Measurements from ENCODE around the gene LKAAEAR1. TPM values are rescaled to one million over a fixed set of nuclear protein-coding genes. Genes with fewer than 3 reads are reported as not detected.

The LKAAEAR1 gene
- total RNA-seq, 2 experiments from 2014 or later, result not detected

- ChIA-PET CTCF (ENCODE audit: unreplicated experiment) (no interaction called here), POLR2A (no interaction called here)
- H3K9me3 ChIP-seq (ENCODE audit: low read length), result no peaks in the 10 kb centered on the region
- H3K79me2 ChIP-seq (ENCODE audit: insufficient read depth, low read depth, low read length), result no peaks in the 10 kb centered on the region
- H3K4me3 ChIP-seq (ENCODE audit: low read depth, low read length, poor library complexity, severe bottlenecking), result no peak overlapping the region
- TF ChIP-seq CTCF (conservative IDR thresholded peaks at IDR 0.05; ENCODE audit: low read length), result no peak
- no peak for TF ChIP-seq EZH2phosphoT487 (IDR thresholded peaks at IDR 0.05; ENCODE audit: borderline replicate concordance, low read depth, low read length)
- DNase-seq (ENCODE audit: low spot score), result no peak
- no TSS peak for BruUV-seq (replicated peaks)
- H2AFZ ChIP-seq (ENCODE audit: low read length), result no peak overlapping the region
- no peaks in the 10 kb centered on the region for H3K9me2 ChIP-seq (ENCODE audit: insufficient read depth, low read length)
- H3K27ac ChIP-seq (ENCODE audit: low read depth, low read length, poor library complexity, severe bottlenecking), result no peak overlapping the region
- peaks cover 31% of the 10 kb centered on the region for H3K4me1 ChIP-seq (ENCODE audit: insufficient read depth, low read length, poor library complexity, severe bottlenecking)
- intact Hi-C loops (cut with micrococcal nuclease; ENCODE audit: unreplicated experiment), result no loop called here
- no peaks in the 10 kb centered on the region for H4K20me1 ChIP-seq (ENCODE audit: insufficient read depth, low read length)
- H3K36me3 ChIP-seq (ENCODE audit: insufficient read depth, low read length), result peaks cover 36% of the 10 kb centered on the region
- H3K4me2 ChIP-seq (ENCODE audit: low read length), result no peak overlapping the region
Measured at GRCh38 chr20:64035066-64035932, 48.9 kb downstream of the LKAAEAR1 start.

- no peak overlapping the region for H3K27ac ChIP-seq (ENCODE audit: low read depth, low read length, poor library complexity, severe bottlenecking)
- POLR2A ChIA-PET, result no interaction called here
- no peaks in the 10 kb centered on the region for H4K20me1 ChIP-seq (ENCODE audit: insufficient read depth, low read length)
Measured at GRCh38 chr20:64033981-64034493, 50.2 kb downstream of the LKAAEAR1 start.

More at GRCh38 chr20:64033981-64034493, 50.2 kb downstream of the LKAAEAR1 start:
- no peaks in the 10 kb centered on the region for H3K79me2 ChIP-seq (ENCODE audit: insufficient read depth, low read depth, low read length)
- H2AFZ ChIP-seq (ENCODE audit: low read length), result no peak overlapping the region
- no TSS peak for BruUV-seq (replicated peaks)
- H3K4me2 ChIP-seq (ENCODE audit: low read length), result no peak overlapping the region
- CTCF ChIA-PET (ENCODE audit: unreplicated experiment), result no interaction called here
- no peak for DNase-seq (ENCODE audit: low spot score)
- H3K36me3 ChIP-seq (ENCODE audit: insufficient read depth, low read length), result peaks cover 49% of the 10 kb centered on the region
- TF ChIP-seq CTCF (conservative IDR thresholded peaks at IDR 0.05; ENCODE audit: low read length), result no peak
- no peak for TF ChIP-seq EZH2phosphoT487 (IDR thresholded peaks at IDR 0.05; ENCODE audit: borderline replicate concordance, low read depth, low read length)
- H3K9me3 ChIP-seq (ENCODE audit: low read length), result no peaks in the 10 kb centered on the region
- intact Hi-C loops (cut with micrococcal nuclease; ENCODE audit: unreplicated experiment), result no loop called here
- H3K4me1 ChIP-seq (ENCODE audit: insufficient read depth, low read length, poor library complexity, severe bottlenecking), result peaks cover 27% of the 10 kb centered on the region
- no peaks in the 10 kb centered on the region for H3K9me2 ChIP-seq (ENCODE audit: insufficient read depth, low read length)
- H3K4me3 ChIP-seq (ENCODE audit: low read depth, low read length, poor library complexity, severe bottlenecking), result no peak overlapping the region

Small RNA genes lying within 50 kb of the gene (microRNA-seq; reads per million reads assigned to microRNA genes)
- 8.3 reads per million, percentile 8 among the genes with 10 or more reads in this experiment for gene MIR6813 (ENCODE audit: borderline replicate concordance)

Small RNA genes lying within 50 kb of the gene (small RNA-seq; reads per million reads assigned to genes)
- not detected for gene AL355803.1
- gene MIR6813, result not detected

Other genes with a start within 250 kb of the LKAAEAR1 start
- not detected in 2 replicates for gene ABHD16B, start 222.9 kb downstream of the LKAAEAR1 start, total RNA-seq (2014; rRNA removed; shearing (Covaris generic))
- 0.29 TPM in 1 of 2 replicates, not detected in the other for gene ABHD16B, start 222.9 kb downstream of the LKAAEAR1 start, total RNA-seq (2022)
- 27.2 and 28.6 TPM in 2 replicates for gene TPD52L2, start 219.1 kb downstream of the LKAAEAR1 start, total RNA-seq (2014; rRNA removed; shearing (Covaris generic))
- 47.0 and 51.0 TPM in 2 replicates for gene TPD52L2, start 219.1 kb downstream of the LKAAEAR1 start, total RNA-seq (2022)
- 23.5 and 27.7 TPM in 2 replicates for gene DNAJC5, start 189.3 kb downstream of the LKAAEAR1 start, total RNA-seq (2014; rRNA removed; shearing (Covaris generic))
- 24.1 and 27.5 TPM in 2 replicates for gene DNAJC5, start 189.3 kb downstream of the LKAAEAR1 start, total RNA-seq (2022)
- 19.8 and 25.6 TPM in 2 replicates for gene UCKL1, start 128.0 kb downstream of the LKAAEAR1 start, total RNA-seq (2014; rRNA removed; shearing (Covaris generic))
- 42.6 and 43.0 TPM in 2 replicates for gene UCKL1, start 128.0 kb downstream of the LKAAEAR1 start, total RNA-seq (2022)
- 5.6 and 7.2 TPM in 2 replicates for gene ZNF512B, start 114.5 kb downstream of the LKAAEAR1 start, total RNA-seq (2014; rRNA removed; shearing (Covaris generic))
- gene ZNF512B, start 114.5 kb downstream of the LKAAEAR1 start, total RNA-seq (2022), result 13.6 and 14.3 TPM in 2 replicates
- 3.1 and 12.0 TPM in 2 replicates for gene SAMD10, start 104.8 kb downstream of the LKAAEAR1 start, total RNA-seq (2014; rRNA removed; shearing (Covaris generic))
- gene SAMD10, start 104.8 kb downstream of the LKAAEAR1 start, total RNA-seq (2022), result 11.9 and 13.3 TPM in 2 replicates
- 45.1 and 61.5 TPM in 2 replicates for gene PRPF6, start 103.3 kb downstream of the LKAAEAR1 start, total RNA-seq (2014; rRNA removed; shearing (Covaris generic))
- gene PRPF6, start 103.3 kb downstream of the LKAAEAR1 start, total RNA-seq (2022), result 70.4 and 73.7 TPM in 2 replicates
- gene C20orf204, start 48.2 kb downstream of the LKAAEAR1 start, total RNA-seq (2014; rRNA removed; shearing (Covaris generic)), result 2.0 and 3.5 TPM in 2 replicates
- gene C20orf204, start 48.2 kb downstream of the LKAAEAR1 start, total RNA-seq (2022), result 5.9 and 6.7 TPM in 2 replicates
- gene SOX18, start 34.8 kb downstream of the LKAAEAR1 start, total RNA-seq (2014; rRNA removed; shearing (Covaris generic)), result not detected in 2 replicates
- gene SOX18, start 34.8 kb downstream of the LKAAEAR1 start, total RNA-seq (2022), result not detected in 2 replicates
- gene TCEA2, start 21.2 kb downstream of the LKAAEAR1 start, total RNA-seq (2014; rRNA removed; shearing (Covaris generic)), result 36.4 and 37.5 TPM in 2 replicates
- gene TCEA2, start 21.2 kb downstream of the LKAAEAR1 start, total RNA-seq (2022), result 71.2 and 72.3 TPM in 2 replicates
- 85.5 and 106 TPM in 2 replicates for gene RGS19, start 4.9 kb downstream of the LKAAEAR1 start, total RNA-seq (2014; rRNA removed; shearing (Covaris generic))
- gene RGS19, start 4.9 kb downstream of the LKAAEAR1 start, total RNA-seq (2022), result 63.5 and 69.4 TPM in 2 replicates
- 4.8 and 6.4 TPM in 2 replicates for gene OPRL1, start 4.3 kb downstream of the LKAAEAR1 start, total RNA-seq (2014; rRNA removed; shearing (Covaris generic))
- 6.1 and 7.6 TPM in 2 replicates for gene OPRL1, start 4.3 kb downstream of the LKAAEAR1 start, total RNA-seq (2022)
- not detected in 2 replicates for gene NPBWR2, start 23.2 kb upstream of the LKAAEAR1 start, total RNA-seq (2014; rRNA removed; shearing (Covaris generic))
- gene NPBWR2, start 23.2 kb upstream of the LKAAEAR1 start, total RNA-seq (2022), result not detected in 2 replicates
- gene MYT1, start 80.1 kb upstream of the LKAAEAR1 start, total RNA-seq (2014; rRNA removed; shearing (Covaris generic)), result 0.31 and 0.32 TPM in 2 replicates
- gene MYT1, start 80.1 kb upstream of the LKAAEAR1 start, total RNA-seq (2022), result 0.30 and 0.95 TPM in 2 replicates
- gene PCMTD2, start 171.3 kb upstream of the LKAAEAR1 start, total RNA-seq (2014; rRNA removed; shearing (Covaris generic)), result 47.0 and 62.1 TPM in 2 replicates
- 51.7 and 64.2 TPM in 2 replicates for gene PCMTD2, start 171.3 kb upstream of the LKAAEAR1 start, total RNA-seq (2022)

Measured in OCI-LY7 (cell line).